Posterior vena cava (tissue), 2 donors: ENCODE measurements around the gene CNTNAP2. TPM values are rescaled to one million over a fixed set of nuclear protein-coding genes. Genes with fewer than 3 reads are reported as not detected.

ENCODE experiments used
- DNase-seq: peaks from one replicate; pipeline ENCODE4 v3.0.0-alpha.2; 2020; ENCODE audit warnings: low spot score
- intact Hi-C, 2 donors: fragments of 100-400 bp; cut with DNase I; formaldehyde crosslinking; loops; one replicate each; pipeline versions ENCODE4 v1.14.1 to v1.14.2; 2022 to 2023
- microRNA-seq, 2 donors: library from miRNA; unstranded; fragments of <30 nt; microRNA quantifications; one replicate each; pipeline ENCODE4 v1.2.0, GENCODE V29; 2020 to 2021; ENCODE audit warnings: borderline microRNAs expressed in 2 of 2
- total RNA-seq, 2 donors: library from RNA; stranded (reverse); fragmentation: NEBNext Ultra II Directional; extraction: Animal tissue kit (Norgen Biotek cat#: 25700); gene quantifications; one replicate each; pipeline ENCODE4 v1.2.1, GENCODE V29; 2021
- donor health status: DM: yes; HTN: yes; CAD: no.
- donor health status: DM: yes; HTN: yes; CAD: no.

Gene CNTNAP2
- total RNA-seq, 2 donors from 2014 or later, result not detected

- intact Hi-C loops, result no loop called here
- no peak for DNase-seq
Observed at GRCh38 chr7:148466120-148466519, 2349.5 kb downstream of the CNTNAP2 start.

GRCh38 chr7:148468700-148469098 is 2352.1 kb downstream of the CNTNAP2 start:
- DNase-seq, result no peak
- intact Hi-C loops, result no loop called here

Small RNAs within 50 kb of the gene (microRNA-seq; reads per million reads assigned to microRNA genes)
- gene MIR548F4, result 0 reads per million in 2 donors
